SU-DHL-6 (cell line): ENCODE data around the gene GRIK1.

Experiments
- CTCF ChIP-seq: fragments of 200-600 bp; sonication (generic); IDR thresholded peaks from one replicate; pipeline ENCODE4 v1.5.1; 2017; ENCODE audit warnings: antibody characterized with exemption, mild to moderate bottlenecking, low read length, moderate library complexity; ENCODE audit not compliant: insufficient read depth, poor library complexity, severe bottlenecking
- EZH2phosphoT487 ChIP-seq: fragments of 200-600 bp; sonication (generic), shearing (Covaris generic); conservative IDR thresholded peaks from 2 replicates; pipeline ENCODE4 v1.6.1; 2018; ENCODE audit warnings: mild to moderate bottlenecking, antibody characterized with exemption, low read length, moderate library complexity, mixed read lengths

DNA sequence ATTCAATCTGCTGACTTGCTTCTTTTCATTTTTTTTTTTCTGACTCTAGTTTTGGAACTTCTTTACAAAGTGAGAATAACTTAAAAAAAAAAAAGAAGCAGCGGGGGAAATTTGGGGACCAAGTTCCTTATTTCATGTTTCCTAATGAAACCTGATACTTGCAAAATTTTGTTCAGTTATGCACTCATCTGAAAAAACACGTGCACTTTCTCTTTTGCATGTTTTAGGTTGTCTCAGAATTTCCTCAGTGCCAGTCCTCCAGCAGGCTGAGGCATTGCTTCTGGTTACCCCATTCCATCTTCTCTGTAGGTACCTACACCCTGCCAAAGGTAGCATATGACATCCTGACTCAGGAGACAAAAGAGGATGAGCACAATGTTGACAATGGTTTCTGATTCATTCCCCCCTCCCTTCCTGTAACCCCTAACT is 299.7 kb downstream of the GRIK1 start:
- TF ChIP-seq CTCF = no peak
- no peak for TF ChIP-seq EZH2phosphoT487
